GM18861 (cell line): ENCODE results near the gene LACC1.

ENCODE experiments used
- ATAC-seq: cut with Tn5 transposase; IDR thresholded peaks from one replicate; pipeline ENCODE4 v1.9.1; 2021; ENCODE audit not compliant: unreplicated experiment

Gene LACC1

GRCh38 chr13:43883631-43884030 is 3.9 kb downstream of the LACC1 start:
- no peak for ATAC-seq

- ATAC-seq = no peak
Measured at GRCh38 chr13:43884222-43884621, 4.5 kb downstream of the LACC1 start.

- no peak for ATAC-seq
Measured at GRCh38 chr13:43894438-43894837, 14.7 kb downstream of the LACC1 start.

GRCh38 chr13:43895940-43896339 is 16.2 kb downstream of the LACC1 start:
- ATAC-seq = no peak

GRCh38 chr13:43905435-43906031 is 25.8 kb downstream of the LACC1 start:
- no peak for ATAC-seq

- no peak for ATAC-seq
Measured at GRCh38 chr13:43908156-43909126, 28.7 kb downstream of the LACC1 start.

GRCh38 chr13:43910856-43911255 is 31.2 kb downstream of the LACC1 start:
- ATAC-seq = no peak

- no peak for ATAC-seq
Measured at GRCh38 chr13:43911278-43911677, 31.6 kb downstream of the LACC1 start.

- no peak for ATAC-seq
Measured at GRCh38 chr13:43911871-43912270, 32.2 kb downstream of the LACC1 start.

GRCh38 chr13:43915451-43915850 is 35.7 kb downstream of the LACC1 start:
- ATAC-seq = no peak

- no peak for ATAC-seq
Measured at GRCh38 chr13:43916828-43917227, 37.1 kb downstream of the LACC1 start.

- no peak for ATAC-seq
Measured at GRCh38 chr13:43918636-43919035, 38.9 kb downstream of the LACC1 start.

GRCh38 chr13:43920965-43921674 is 41.4 kb downstream of the LACC1 start:
- ATAC-seq = no peak

- peak; percentile 98 for ATAC-seq
Measured at GRCh38 chr13:43924549-43925245, 45.0 kb downstream of the LACC1 start.

GRCh38 chr13:43929947-43930346 is 50.2 kb downstream of the LACC1 start:
- no peak for ATAC-seq

GRCh38 chr13:43933378-43933777 is 53.7 kb downstream of the LACC1 start:
- ATAC-seq = peak; percentile 100

- no peak for ATAC-seq
Measured at GRCh38 chr13:43934273-43934672, 54.6 kb downstream of the LACC1 start.

- no peak for ATAC-seq
Measured at GRCh38 chr13:43935878-43936277, 56.2 kb downstream of the LACC1 start.

- ATAC-seq = no peak
Measured at GRCh38 chr13:43936647-43937046, 56.9 kb downstream of the LACC1 start.

- ATAC-seq = no peak
Measured at GRCh38 chr13:43937839-43938238, 58.1 kb downstream of the LACC1 start.

GRCh38 chr13:43938449-43938848 is 58.7 kb downstream of the LACC1 start:
- ATAC-seq = no peak
